Transverse colon (tissue), 4 donors: ENCODE data around the gene FAM83E. TPM values are rescaled to one million over a fixed set of nuclear protein-coding genes. Genes with fewer than 3 reads are reported as not detected.

Experiments
- DNase-seq: peaks from one replicate; pipeline ENCODE4 v3.0.0-alpha.2; 2019
- H3K27ac ChIP-seq, 4 donors: fragments of 200-600 bp; sonication (generic); 2 replicates each; pipeline ENCODE4 v1.5.1; 2016 to 2018; ENCODE audit warnings: inconsistent platforms in 4 of 4
- H3K27me3 ChIP-seq: fragments of 200-600 bp; sonication (generic); 2 replicates; pipeline ENCODE4 v1.5.1; 2017; ENCODE audit warnings: inconsistent platforms
- H3K36me3 ChIP-seq, 4 donors: fragments of 200-600 bp; sonication (generic); 2 replicates each; pipeline ENCODE4 v1.5.1; 2017 to 2019; ENCODE audit warnings: inconsistent platforms in 4 of 4
- H3K4me1 ChIP-seq, 4 donors: fragments of 200-600 bp; sonication (generic); 2 replicates each; pipeline ENCODE4 v1.5.1; 2017 to 2020; ENCODE audit warnings: inconsistent platforms in 4 of 4
- H3K4me3 ChIP-seq, 4 donors: fragments of 200-600 bp; sonication (generic); 1 replicate in 1 of 4; 2 replicates in 3 of 4; pipeline versions ENCODE4 v1.5.1 to v1.6.1; 2017 to 2019; ENCODE audit warnings: inconsistent platforms in 4 of 4
- H3K9me3 ChIP-seq, 2 donors: fragments of 200-600 bp; sonication (generic); 2 replicates each; pipeline ENCODE4 v1.5.1; 2017 to 2019; ENCODE audit warnings: inconsistent platforms in 2 of 2
- EP300 ChIP-seq: sonication (generic); formaldehyde crosslinking; IDR thresholded peaks from one replicate; pipeline ENCODE4 v1.6.1; 2017; ENCODE audit warnings: antibody characterized with exemption, low read depth
- POLR2A ChIP-seq: fragments of 450-650 bp; IDR thresholded peaks from one replicate; pipeline ENCODE4 v1.6.1; 2016; ENCODE audit warnings: antibody characterized with exemption, mild to moderate bottlenecking, moderate library complexity
- POLR2AphosphoS5 ChIP-seq, 3 donors: sonication (generic); formaldehyde crosslinking; IDR thresholded peaks; one replicate each; pipeline ENCODE4 v1.6.1; 2016; ENCODE audit warnings: antibody characterized with exemption in 3 of 3
- WGBS, 2 donors: methylation state at CpG; one replicate each; pipeline ENCODE4 v1.1.5; 2018; ENCODE audit warnings: low coverage in 1 of 2; 5-methylcytosine and 5-hydroxymethylcytosine counted together
- in situ Hi-C, 4 donors: fragments of 200-750 bp; cut with MboI; loops; one replicate each; pipeline versions ENCODE4 v1.15.0 to v1.15.1; 2017; ENCODE audit warnings: low sequenced_read_pairs in 3 of 4, low pct_ligation_motif_present in 1 of 4, low pct_unique_long_range_greater_than_20kb in 1 of 4
- intact Hi-C: fragments of 100-400 bp; cut with DNase I; formaldehyde crosslinking; loops from one replicate; pipeline ENCODE4 v1.15.1; 2023; ENCODE audit warnings: low total_unique reads
- total RNA-seq, 4 donors: library from RNA; depleted of rRNA; stranded (reverse); fragments of >200 nt; gene quantifications; one replicate each; pipeline ENCODE4 v1.1.0, GENCODE V29; 2016
- TF ChIP-seq, protein P1 (sequence below), 5 experiments: fragments of 200-600 bp in 3 of 5; fragments of 450-650 bp in 2 of 5; sonication (generic) in 3 of 5; IDR thresholded peaks; 1 replicate in 2 of 5; 2 replicates in 3 of 5; pipeline ENCODE4 v1.5.1; 2016 to 2017; ENCODE audit warnings: antibody characterized with exemption in 5 of 5, inconsistent platforms in 3 of 5, mild to moderate bottlenecking in 2 of 5, moderate library complexity in 1 of 5

The FAM83E gene
- total RNA-seq, 4 donors from 2014 or later, result 97.0 to 746 (median 203) TPM

DNA sequence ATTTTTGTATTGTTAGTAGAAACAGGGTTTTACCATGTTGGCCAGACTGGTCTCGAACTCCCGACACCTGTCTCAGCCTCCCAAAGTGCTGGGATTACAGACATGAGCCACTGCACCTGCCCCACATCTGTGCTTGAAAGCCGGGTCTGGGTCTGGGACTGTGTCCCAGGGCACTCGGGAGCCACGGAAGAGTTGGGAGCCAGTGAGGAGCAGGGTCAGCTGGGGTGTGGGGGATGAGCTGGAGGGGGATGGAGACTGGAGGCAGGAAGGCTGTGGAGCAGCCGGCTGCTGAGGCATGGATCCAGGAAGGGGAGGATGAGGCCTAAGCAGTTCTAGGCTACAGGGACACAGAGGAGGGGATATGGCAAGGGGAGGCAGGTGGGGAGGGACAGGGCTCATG lies 19.0 kb downstream of the FAM83E start:
- Histone ChIP-seq H3K4me1 (no peaks in the 10 kb centered on the region), H3K36me3 (no peaks in the 10 kb centered on the region), H3K27ac (no peak overlapping the region), H3K27me3 (no peaks in the 10 kb centered on the region), H3K4me3 (no peak overlapping the region), H3K9me3 (no peaks in the 10 kb centered on the region)
- DNase-seq, result no peak
- 84% methylated on average over 6 of the region's 6 CpGs; no CpG with 5 or more reads in 1 of the 2 donors for WGBS, 2 donors
- no peak for TF ChIP-seq EP300
- no peak for TF ChIP-seq POLR2A
- TF ChIP-seq, protein P1, sequence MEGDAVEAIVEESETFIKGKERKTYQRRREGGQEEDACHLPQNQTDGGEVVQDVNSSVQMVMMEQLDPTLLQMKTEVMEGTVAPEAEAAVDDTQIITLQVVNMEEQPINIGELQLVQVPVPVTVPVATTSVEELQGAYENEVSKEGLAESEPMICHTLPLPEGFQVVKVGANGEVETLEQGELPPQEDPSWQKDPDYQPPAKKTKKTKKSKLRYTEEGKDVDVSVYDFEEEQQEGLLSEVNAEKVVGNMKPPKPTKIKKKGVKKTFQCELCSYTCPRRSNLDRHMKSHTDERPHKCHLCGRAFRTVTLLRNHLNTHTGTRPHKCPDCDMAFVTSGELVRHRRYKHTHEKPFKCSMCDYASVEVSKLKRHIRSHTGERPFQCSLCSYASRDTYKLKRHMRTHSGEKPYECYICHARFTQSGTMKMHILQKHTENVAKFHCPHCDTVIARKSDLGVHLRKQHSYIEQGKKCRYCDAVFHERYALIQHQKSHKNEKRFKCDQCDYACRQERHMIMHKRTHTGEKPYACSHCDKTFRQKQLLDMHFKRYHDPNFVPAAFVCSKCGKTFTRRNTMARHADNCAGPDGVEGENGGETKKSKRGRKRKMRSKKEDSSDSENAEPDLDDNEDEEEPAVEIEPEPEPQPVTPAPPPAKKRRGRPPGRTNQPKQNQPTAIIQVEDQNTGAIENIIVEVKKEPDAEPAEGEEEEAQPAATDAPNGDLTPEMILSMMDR (IDR thresholded peaks at IDR 0.05), result no peak
- no peak for TF ChIP-seq POLR2AphosphoS5 (IDR thresholded peaks at IDR 0.05)
- in situ Hi-C loops (loop anchor here in 2 of 4 donors (25.0 kb wide), 2 partner anchors 284 to 334 kb away; partner anchors contain the start of genes CARD8 (in 1 of the 2) and ZNF114 (in 1 of the 2)), intact Hi-C loops (no loop called here)

- Histone ChIP-seq H3K36me3 (no peaks in the 10 kb centered on the region), H3K4me1 (no peaks in the 10 kb centered on the region), H3K27ac (no peak overlapping the region), H3K9me3 (no peaks in the 10 kb centered on the region), H3K27me3 (no peaks in the 10 kb centered on the region), H3K4me3 (no peak overlapping the region)
- TF ChIP-seq POLR2A (no peak), POLR2AphosphoS5 (IDR thresholded peaks at IDR 0.05) (no peak), EP300 (no peak)
- TF ChIP-seq, protein P1 (IDR thresholded peaks at IDR 0.05), result no peak
- 93 to 100% methylated on average over 3 to 9 of the region's 9 CpGs for WGBS, 2 donors
- in situ Hi-C loops (loop anchor here in 2 of 4 donors (25.0 kb wide), 2 partner anchors 283 to 333 kb away; partner anchors contain the start of genes CARD8 (in 1 of the 2) and ZNF114 (in 1 of the 2)), intact Hi-C loops (no loop called here)
- no peak for DNase-seq
These were observed 19.7 kb downstream of the FAM83E start for GRCh38 chr19:48595171-48595570.

DNA sequence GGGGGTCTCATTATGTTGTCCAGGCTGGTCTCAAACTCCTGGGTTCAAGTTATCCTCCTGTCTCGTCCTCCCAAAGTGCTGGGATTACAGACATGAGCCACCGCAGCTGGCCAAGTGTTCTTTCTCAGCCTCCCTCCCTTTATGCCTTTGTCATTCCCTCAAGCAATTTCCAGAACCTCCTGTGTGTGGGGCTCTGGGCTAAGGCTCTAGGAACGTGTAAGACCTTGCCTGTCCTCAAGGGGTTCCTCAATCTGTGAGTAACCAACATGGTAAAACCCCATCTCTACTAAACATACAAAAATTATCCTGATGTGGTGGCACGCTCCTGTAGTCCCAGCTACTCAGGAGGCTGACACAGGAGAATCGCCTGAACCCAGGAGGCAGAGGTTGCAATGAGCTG lies 23.9 kb downstream of the FAM83E start:
- TF ChIP-seq, protein P1 (IDR thresholded peaks at IDR 0.05), result no peak
- no peak for TF ChIP-seq EP300
- no peak for TF ChIP-seq POLR2AphosphoS5 (IDR thresholded peaks at IDR 0.05)
- TF ChIP-seq POLR2A, result no peak
- Histone ChIP-seq H3K27ac (no peak overlapping the region), H3K27me3 (no peaks in the 10 kb centered on the region), H3K9me3 (no peaks in the 10 kb centered on the region), H3K4me1 (peaks cover 0 to 11% (median 5%) of the 10 kb centered on the region in 4 donors), H3K36me3 (no peaks in the 10 kb centered on the region), H3K4me3 (no peak overlapping the region)
- WGBS, 2 donors, result 80% methylated on average over 3 to 5 of the region's 5 CpGs
- DNase-seq, result no peak
- intact Hi-C loops (no loop called here), in situ Hi-C loops (loop anchor here in 2 of 4 donors (25.0 kb wide), 2 partner anchors 279 to 329 kb away; partner anchors contain the start of genes CARD8 (in 1 of the 2) and ZNF114 (in 1 of the 2))

DNA sequence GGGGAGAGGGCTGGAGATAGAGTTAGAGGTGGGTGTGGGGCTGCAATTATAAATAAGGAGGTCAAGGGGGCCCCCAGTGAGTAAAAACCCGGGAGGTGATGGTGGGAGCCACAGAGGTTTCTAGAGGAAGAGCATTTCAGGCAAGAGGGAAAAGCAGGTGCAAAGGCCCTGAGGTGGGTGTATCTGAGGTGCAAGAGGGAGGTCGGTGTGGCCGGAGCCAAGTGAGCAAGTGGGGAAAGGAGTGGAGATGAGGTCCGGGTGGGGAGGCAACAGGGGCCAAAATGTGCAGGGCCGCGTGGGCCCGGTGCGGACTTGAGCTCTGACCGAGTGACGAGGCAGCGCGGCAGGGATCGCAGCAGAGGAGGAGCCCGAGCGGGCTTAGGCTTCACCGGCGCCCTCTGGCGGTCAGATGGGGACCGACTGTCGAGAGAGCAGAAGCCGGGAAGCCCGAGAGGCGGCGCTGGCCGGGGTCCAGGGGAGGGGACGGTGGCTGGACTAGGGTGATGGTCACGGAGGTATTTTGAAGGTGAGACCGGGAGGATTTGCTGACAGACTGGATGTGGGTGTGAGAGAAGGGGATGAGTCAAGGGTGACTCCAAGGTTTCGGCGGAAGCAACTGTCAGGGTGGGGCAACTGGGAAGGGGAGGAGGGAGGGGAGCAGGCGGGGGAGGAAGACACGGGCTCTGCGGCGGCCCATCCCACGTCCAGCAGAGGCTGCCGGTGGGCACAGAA lies 26.0 kb downstream of the FAM83E start:
- Histone ChIP-seq H3K9me3 (no peaks in the 10 kb centered on the region), H3K4me1 (peaks cover 0 to 15% (median 5%) of the 10 kb centered on the region in 4 donors), H3K4me3 (peak overlapping the region in 3 of 4 donors; percentile 28 to 41 (median 31)), H3K36me3 (no peaks in the 10 kb centered on the region), H3K27ac (peak overlapping the region in 3 of 4 donors; percentile 5 to 48 (median 32)), H3K27me3 (no peaks in the 10 kb centered on the region)
- in situ Hi-C loops (loop anchor here (10.0 to 25.0 kb wide), 3 partner anchors 84 to 327 kb away; partner anchors contain the start of genes CARD8 (in 1 of the 4) and ZNF114 (in 1 of the 4)), intact Hi-C loops (no loop called here)
- DNase-seq, result peak; percentile 95
- peak in 2 of 3 donors; percentile 10 to 26 for TF ChIP-seq POLR2AphosphoS5 (IDR thresholded peaks at IDR 0.05)
- no peak for TF ChIP-seq EP300
- TF ChIP-seq, protein P1 (IDR thresholded peaks at IDR 0.05), result peak; percentile 89 to 98 (median 96)
- no peak for TF ChIP-seq POLR2A
- WGBS, 2 donors, result 0 to 5% methylated on average over 8 to 35 of the region's 36 CpGs
